Measurements from ENCODE around the gene PADI1.
"Not testable (repeated sequence)": the region's sequence is repeated elsewhere in the genome, so short reads cannot be mapped to it uniquely, and the experiment has no call there.

PADI1 gene

GRCh38 chr1:17215545-17215890, 10.6 kb downstream of the PADI1 start:
- DNase-seq (ENCODE audit: low spot score) = no peak

GRCh38 chr1:17216078-17216477, 11.2 kb downstream of the PADI1 start:
- DNase-seq (ENCODE audit: low spot score) = no peak

GRCh38 chr1:17217607-17218006, 12.7 kb downstream of the PADI1 start:
- no peak for DNase-seq (ENCODE audit: low spot score)

GRCh38 chr1:17218939-17219338, 14.0 kb downstream of the PADI1 start:
- DNase-seq (ENCODE audit: low spot score) = no peak

DNA sequence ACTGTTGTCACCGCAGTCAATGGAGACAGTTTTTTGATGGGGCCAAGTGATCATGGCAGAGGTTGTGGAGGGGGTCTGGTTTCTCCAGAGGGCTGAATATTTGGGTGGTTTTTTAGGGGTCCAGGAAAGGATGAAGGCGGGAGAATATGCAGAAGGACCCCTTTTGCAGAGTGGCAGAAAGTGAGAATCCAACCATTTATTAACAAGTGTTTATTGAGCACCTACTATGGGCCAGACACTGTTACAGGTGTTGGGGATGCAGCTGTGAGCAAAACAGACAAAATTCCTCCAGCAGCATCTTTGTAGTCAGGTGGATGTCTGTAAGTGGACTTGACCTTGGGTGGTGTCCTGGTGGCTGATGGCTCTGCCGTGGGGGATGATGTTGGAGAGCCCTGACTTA, 15.4 kb downstream of the PADI1 start:
- DNase-seq (ENCODE audit: low spot score) = no peak

GRCh38 chr1:17222557-17222956, 17.6 kb downstream of the PADI1 start:
- no peak for DNase-seq (ENCODE audit: low spot score)

- no peak for DNase-seq (ENCODE audit: low spot score)
Observed at GRCh38 chr1:17224434-17224833, 19.5 kb downstream of the PADI1 start.

- DNase-seq (ENCODE audit: low spot score) = no peak
Observed at GRCh38 chr1:17225140-17225539, 20.2 kb downstream of the PADI1 start.

- no peak for DNase-seq (ENCODE audit: low spot score)
Observed at GRCh38 chr1:17227358-17227915, 22.5 kb downstream of the PADI1 start.

GRCh38 chr1:17228619-17229018, 23.7 kb downstream of the PADI1 start:
- DNase-seq (ENCODE audit: low spot score) = no peak

DNA sequence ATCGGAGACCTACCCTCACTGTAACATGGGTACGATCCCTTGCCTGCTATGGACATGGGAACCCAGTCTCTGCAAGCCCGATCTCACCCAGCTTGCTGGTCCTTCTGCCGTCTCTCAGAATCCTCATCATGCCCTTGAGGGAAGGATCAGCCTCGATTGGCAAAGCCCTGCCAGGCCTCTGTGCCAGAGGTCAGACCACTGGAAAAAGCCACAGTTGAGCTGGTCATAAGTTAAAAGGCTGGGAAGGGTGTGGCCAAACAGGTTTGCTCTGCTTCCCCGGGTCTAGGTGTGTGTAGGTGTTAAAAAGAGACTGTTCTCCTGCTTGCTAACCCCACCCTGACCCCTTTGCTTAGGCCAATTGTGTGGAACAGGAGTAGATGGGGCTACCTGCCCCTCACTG, 24.5 kb downstream of the PADI1 start:
- DNase-seq (ENCODE audit: low spot score) = no peak

- DNase-seq (ENCODE audit: low spot score) = no peak
Observed at GRCh38 chr1:17230106-17230505, 25.2 kb downstream of the PADI1 start.

DNA sequence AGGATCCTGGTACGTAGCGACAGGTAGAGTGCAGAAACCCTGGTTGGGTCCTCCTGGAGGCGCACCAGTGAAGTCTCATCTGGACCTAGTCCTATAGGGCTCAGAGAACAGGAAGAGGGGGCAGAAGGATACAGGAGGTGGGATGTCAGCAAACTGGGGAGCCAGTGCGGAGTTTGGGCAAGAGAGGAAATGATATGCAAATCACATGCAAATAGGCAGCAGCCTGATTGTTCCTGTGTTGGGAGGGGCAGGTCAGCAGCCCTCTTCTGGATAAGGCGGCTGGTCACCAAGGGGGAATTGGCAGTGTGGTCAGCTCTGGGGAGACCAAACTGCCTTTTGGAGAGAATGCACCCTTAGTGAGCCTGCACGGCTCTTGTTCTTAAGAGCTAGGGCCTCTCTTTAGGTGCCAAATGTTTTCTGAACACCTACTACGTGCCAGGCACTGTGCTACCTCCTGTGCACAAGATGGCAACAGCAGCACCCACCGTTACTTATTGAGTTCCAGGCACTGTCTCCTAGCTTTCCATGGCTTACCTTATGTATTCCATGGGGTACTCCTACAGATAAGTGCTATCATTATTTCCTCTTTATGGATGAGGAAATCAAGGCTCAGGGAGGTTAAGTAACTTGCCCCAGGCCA, 25.9 kb downstream of the PADI1 start:
- no peak for DNase-seq (ENCODE audit: low spot score)

- no peak for DNase-seq (ENCODE audit: low spot score)
Observed at GRCh38 chr1:17232759-17233661, 28.1 kb downstream of the PADI1 start.

DNA sequence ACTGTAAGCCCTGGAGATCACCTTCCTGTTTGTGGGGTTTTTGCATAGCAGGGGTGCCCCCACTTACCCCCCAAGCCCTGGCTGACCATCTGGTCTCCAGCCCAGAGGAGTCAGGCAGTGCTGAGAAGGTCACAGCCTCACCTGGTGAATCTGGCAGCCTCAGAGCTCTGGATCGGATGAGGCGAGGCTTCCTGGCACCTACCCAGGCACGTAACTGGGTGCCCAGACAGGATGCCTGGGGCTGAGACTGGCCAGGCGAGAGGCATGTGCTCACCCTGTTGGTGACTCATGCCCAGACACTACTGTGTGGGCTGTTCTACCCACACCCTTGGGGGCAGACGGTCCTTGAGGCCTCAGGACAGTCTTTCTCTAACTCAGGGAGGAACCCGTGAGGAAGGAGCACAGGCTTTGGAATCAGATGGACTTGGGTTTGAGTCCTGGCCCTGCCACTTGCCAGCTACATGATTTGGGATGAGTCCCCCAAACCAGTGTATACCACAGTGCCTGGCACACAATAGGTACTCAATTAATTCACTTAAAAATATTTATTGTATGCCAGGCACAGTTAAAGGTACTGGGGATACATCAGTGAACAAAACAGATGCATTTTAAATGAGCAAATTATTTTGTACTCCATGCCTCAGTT, 28.9 kb downstream of the PADI1 start:
- DNase-seq (ENCODE audit: low spot score) = no peak

DNA sequence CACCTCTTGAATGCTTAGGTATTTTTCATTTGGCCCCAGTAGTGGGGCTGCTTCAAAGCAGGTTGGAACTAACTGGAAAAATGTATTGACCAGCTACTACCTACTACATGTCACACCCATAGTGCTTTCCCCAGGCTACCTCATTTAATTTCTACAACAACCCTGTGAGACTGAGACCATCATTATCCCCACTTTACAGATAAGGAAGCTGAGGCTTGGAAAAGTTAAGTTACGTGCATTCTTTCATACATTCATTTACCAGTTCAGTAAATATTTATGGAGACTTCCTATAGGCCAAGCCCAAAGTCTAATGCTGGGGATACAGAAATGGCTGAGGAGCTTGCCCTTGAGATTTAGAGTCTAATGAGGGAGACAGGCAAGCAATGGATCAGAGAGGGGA, 29.5 kb downstream of the PADI1 start:
- no peak for DNase-seq (ENCODE audit: low spot score)

GRCh38 chr1:17235135-17235885, 30.4 kb downstream of the PADI1 start:
- no peak for DNase-seq (ENCODE audit: low spot score)

DNA sequence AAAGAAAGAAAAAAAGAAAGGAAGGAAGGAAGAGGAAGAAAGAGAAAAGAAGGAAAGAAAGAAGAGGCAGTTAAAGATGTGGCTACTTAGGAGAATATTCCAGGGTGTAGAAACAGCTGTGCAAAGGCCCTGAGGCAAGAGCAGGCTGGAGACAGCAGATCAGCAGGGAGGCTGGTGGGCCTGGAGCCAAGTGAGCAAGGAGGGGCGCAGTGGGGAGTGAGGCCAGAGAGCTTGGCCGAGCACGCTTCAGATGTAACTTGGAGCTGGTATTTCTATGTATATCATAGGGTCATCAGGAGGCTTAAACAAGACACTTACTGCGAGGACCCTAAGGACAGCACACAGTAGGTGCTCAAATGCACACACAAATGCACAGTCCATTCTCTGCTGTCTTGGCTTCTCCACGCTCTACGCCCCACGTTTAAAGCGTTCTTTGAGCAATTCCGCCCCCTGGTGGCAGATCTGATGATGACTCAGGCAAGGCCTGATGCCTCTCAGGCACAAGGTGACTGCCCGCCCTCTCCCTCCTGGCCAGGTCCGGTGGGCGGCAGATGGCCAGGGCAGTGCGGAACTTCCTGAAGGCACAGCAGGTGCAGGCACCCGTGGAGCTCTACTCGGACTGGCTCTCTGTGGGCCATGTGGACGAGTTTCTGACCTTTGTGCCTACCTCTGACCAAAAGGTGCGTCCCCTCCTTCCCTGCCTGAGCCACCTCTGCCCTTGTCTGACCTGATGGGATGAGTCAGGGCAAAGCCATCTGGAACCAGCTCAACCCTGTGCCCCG, 32.0 kb downstream of the PADI1 start:
- peak; percentile 78 for DNase-seq (ENCODE audit: low spot score)

- DNase-seq (ENCODE audit: low spot score) = no peak
Observed at GRCh38 chr1:17237561-17237903, 32.6 kb downstream of the PADI1 start.

GRCh38 chr1:17239420-17239819, 34.5 kb downstream of the PADI1 start:
- DNase-seq (ENCODE audit: low spot score) = no peak

DNA sequence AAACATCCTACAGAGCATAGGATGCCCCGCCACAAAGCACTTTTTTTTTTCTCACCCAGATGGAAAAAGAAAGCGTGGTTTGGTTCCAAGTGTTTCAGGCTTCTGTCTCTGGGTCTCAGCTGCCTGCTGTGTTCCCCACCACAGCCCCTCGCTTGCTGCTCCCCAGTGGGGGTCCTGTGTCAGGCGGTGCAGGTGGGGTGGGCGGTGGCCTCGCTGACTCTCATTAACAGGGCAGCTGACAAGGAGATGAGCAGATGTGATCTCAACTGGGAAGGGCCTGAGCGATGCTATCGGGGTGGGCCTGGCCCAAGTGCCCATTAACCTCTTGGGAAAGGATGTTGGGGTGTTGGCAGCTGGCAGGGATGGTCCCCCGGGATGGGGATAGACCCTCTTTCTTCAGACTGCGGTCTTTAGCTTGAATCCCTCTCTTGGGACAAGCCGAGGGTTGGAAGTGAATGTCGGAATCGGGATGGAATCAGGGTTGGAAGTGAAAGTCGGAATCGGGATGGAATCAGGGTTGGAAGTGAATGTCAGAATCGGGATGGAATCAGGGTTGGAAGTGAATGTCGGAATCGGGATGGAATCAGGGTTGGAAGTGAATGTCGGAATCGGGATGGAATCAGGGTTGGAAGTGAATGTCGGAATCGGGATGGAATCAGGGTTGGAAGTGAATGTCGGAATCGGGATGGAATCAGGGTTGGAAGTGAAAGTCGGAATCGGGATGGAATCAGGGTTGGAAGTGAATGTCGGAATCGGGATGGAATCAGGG, 36.3 kb downstream of the PADI1 start:
- not testable (repeated sequence) for DNase-seq (ENCODE audit: low spot score)

All from hematopoietic multipotent progenitor cell treated with erythropoietin and hydrocortisone succinate and interleukin-3 and kit ligand, for 15 days (in vitro differentiated cells).